GM21723 (cell line): ENCODE data around the gene FBN1.

Experiments used
- ATAC-seq: cut with Tn5 transposase; IDR thresholded peaks from one replicate; pipeline ENCODE4 v1.9.1; 2021; ENCODE audit warnings: mild to moderate bottlenecking, moderate library complexity; ENCODE audit not compliant: unreplicated experiment

Gene FBN1

GRCh38 chr15:48653216-48653615 is 7.7 kb upstream of the FBN1 start:
- no peak for ATAC-seq

GRCh38 chr15:48652510-48653076 is 7.1 kb upstream of the FBN1 start:
- no peak for ATAC-seq

DNA sequence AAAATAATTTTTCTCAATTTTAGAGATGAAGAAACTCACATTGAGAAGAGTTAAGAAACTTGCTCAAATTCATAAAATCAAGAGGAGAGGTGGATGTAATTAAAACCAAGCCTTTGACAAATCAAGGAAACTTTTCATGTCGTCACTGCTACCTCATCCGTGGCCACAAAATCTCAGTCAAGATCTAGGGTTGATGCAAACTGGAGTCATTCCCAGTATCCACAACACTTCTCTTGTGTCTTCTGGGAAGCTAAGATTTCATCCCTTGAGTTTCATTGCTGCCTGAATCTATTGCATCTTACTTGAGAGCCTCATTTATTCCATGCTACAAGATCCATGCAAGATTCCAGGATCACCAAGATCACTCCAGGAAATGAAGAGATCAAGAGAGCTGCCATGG is 5.4 kb upstream of the FBN1 start:
- ATAC-seq, result no peak

GRCh38 chr15:48647962-48648361 is 2.5 kb upstream of the FBN1 start:
- no peak for ATAC-seq

- no peak for ATAC-seq
These were observed 822 bp upstream of the FBN1 start for GRCh38 chr15:48646331-48646730.

- ATAC-seq, result peak; percentile 46
These were observed 517 bp downstream of the FBN1 start for GRCh38 chr15:48644827-48645557.

GRCh38 chr15:48644467-48644826 is 1.1 kb downstream of the FBN1 start:
- ATAC-seq, result peak; percentile 21

DNA sequence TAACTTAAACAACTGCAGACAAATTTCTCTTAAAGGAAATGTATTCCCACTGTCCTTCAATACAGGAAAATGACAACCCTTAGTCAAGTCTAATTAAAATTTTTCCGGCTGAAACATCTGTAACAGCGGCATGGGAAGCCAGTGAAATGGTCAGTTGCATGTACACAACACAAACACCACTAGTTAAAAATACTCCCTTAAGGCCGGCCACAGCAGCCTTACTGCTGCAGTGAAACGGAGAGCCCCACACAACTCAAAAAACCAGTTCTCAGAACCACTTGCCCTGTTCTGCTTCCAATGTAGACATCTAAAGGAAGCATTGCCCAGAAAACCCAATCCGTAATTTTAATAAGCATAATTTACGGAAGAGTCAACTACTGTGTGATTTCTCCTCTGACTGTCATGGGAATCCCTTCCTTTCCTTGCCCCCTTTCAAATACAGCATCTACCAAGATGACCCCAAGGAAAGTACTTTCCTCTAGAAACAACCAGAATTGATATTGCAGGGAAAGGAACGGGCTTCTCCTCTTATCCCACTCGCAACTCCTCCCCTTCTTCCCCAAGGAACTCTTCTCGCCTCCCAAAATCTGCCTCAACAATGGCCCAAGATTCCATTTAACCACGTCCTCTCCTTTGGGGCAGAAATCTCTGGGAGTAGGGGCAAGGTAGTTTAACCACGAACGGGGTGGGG is 1.6 kb downstream of the FBN1 start:
- no peak for ATAC-seq

GRCh38 chr15:48643206-48643605 is 2.3 kb downstream of the FBN1 start:
- no peak for ATAC-seq

DNA sequence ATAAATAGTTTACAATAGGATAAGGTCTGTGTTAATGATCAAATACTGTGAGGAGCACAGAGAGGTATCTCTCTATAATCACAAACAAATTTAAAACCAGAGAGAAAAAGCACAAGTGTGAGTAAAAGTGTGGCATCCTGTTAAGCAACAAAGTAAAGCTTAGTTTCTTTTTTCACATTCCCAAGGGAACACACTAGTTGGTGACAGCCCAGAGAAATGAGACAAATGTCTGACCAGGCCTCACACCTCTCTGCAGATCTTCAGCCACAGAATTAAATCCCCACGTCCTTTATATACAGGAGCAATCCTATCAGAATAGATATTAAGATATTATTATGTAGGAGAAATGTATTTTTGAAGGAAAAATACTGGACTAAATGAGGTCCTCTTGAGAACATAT is 2.7 kb downstream of the FBN1 start:
- no peak for ATAC-seq

GRCh38 chr15:48641416-48641815 is 4.1 kb downstream of the FBN1 start:
- no peak for ATAC-seq

DNA sequence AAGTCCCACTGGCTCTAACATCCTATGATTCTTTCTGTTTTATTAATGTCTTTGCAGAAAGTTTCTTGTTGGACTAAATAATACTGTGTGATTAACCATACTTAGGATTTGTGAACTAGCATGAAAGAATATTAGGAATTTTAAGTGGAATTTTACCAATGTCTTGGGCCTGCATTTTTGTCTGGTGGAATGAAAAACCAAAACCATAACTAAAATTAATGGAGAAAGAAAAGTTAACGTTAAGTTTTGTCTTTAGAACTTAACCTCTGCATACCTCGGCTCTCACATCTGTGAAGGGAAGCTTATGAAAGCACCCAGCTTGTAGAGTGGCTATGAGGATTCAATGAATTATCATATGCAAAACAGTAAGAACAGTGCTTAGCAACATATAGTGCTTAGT is 6.5 kb downstream of the FBN1 start:
- no peak for ATAC-seq

GRCh38 chr15:48637639-48638038 is 7.9 kb downstream of the FBN1 start:
- ATAC-seq, result no peak

GRCh38 chr15:48636511-48636910 is 9.0 kb downstream of the FBN1 start:
- no peak for ATAC-seq

DNA sequence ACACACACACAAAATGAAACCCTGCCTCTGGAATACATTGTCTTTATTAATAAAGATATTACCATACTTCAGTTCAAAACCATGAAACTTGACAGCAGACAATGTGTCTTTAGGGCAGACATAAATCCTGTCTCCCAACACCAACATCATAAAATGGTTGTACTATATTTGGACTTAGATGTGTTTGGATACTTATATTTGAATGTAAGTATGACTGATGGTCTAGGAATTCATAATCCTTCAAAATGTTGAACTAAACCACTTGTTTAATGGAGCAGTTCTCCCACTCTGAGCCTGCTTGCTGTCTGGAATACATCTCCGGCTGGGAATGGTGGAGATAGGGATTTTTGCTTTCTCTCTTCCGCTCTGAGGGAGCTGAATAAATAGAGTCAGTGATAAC is 10.6 kb downstream of the FBN1 start:
- no peak for ATAC-seq

DNA sequence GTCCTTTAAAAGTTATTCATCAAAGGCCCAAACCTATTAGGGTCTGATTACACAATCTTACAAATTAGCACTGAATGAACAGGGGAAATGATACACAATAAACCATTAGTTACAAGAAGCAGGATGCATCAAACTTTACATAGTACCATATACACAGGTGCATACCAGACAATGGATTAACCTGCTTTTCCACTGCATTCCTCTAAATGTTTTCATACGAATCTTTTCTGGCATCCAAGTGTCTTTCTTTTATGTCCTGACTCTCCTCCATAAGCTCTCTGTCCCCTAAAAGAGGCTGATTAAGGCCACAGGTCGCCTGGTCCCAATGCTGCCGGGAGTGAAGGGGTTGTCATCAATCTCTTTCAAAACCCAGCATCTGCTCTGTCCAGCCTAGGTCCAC is 11.4 kb downstream of the FBN1 start:
- no peak for ATAC-seq

GRCh38 chr15:48632651-48633050 is 12.9 kb downstream of the FBN1 start:
- no peak for ATAC-seq

GRCh38 chr15:48631176-48631770 is 14.2 kb downstream of the FBN1 start:
- ATAC-seq, result no peak

- ATAC-seq, result no peak
These were observed 15.3 kb downstream of the FBN1 start for GRCh38 chr15:48630245-48630644.

DNA sequence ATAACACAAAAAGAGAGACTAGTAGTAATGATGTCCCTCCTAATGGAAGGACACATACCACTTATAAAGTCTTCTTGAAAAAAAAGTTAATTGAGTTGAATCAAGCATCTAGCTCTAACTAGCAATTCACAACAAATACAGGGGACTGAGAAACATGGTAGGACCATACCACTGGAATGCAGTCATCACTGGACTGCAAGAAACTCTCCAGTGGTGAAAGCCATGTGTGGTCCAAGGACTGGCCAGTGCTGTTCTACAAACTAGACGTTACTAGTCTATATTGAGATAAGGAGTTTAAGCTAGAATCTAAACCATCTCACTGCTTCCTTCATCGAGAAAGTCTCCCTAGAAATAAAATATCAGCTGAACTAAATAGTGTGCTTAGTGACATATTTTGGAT is 16.7 kb downstream of the FBN1 start:
- ATAC-seq, result no peak

GRCh38 chr15:48627260-48627940 is 18.1 kb downstream of the FBN1 start:
- no peak for ATAC-seq
